22Rv1 (cell line): ENCODE data around the gene CRB3.

Source experiments
- H3K27ac ChIP-seq: fragments of 450-650 bp; 2 replicates; pipeline ENCODE4 v1.5.1; 2017
- CTCF ChIP-seq: fragments of 450-650 bp; IDR thresholded peaks from 2 replicates; pipeline ENCODE4 v1.5.1; 2017; ENCODE audit warnings: mild to moderate bottlenecking
- ZFX ChIP-seq: fragments of 450-650 bp; IDR thresholded peaks from 2 replicates; pipeline ENCODE4 v1.6.1; 2017; ENCODE audit warnings: antibody characterized with exemption, borderline replicate concordance

CRB3 gene

GRCh38 chr19:6429419-6430221, 34.5 kb upstream of the CRB3 start:
- TF ChIP-seq ZFX = no peak
- TF ChIP-seq CTCF = no peak

DNA sequence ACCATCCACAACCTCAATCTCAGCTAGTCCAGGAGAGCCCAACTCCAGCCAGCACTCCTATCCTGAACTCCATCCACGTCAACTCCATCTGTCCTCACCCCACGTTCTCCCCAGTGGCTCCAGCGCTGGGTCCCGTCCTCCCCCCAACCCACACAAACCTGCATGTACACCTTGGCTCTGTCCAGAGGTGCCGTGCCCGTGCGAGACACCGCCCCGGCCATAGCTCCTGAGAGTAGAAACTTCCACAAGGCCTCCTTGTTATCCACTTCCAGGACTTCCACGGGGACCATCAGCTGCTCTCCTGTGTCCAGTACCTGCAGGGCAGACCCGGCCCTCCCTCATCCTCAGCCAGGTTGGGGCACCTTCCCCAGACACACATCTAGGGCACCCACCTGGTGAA, 32.2 kb upstream of the CRB3 start:
- TF ChIP-seq ZFX (no peak), CTCF (no peak)
- no peak overlapping the region for H3K27ac ChIP-seq

More at GRCh38 chr19:6429419-6430221, 34.5 kb upstream of the CRB3 start:
- H3K27ac ChIP-seq = no peak overlapping the region

GRCh38 chr19:6433165-6433564, 30.9 kb upstream of the CRB3 start:
- no peak for TF ChIP-seq ZFX
- no peak for TF ChIP-seq CTCF
- H3K27ac ChIP-seq = no peak overlapping the region

DNA sequence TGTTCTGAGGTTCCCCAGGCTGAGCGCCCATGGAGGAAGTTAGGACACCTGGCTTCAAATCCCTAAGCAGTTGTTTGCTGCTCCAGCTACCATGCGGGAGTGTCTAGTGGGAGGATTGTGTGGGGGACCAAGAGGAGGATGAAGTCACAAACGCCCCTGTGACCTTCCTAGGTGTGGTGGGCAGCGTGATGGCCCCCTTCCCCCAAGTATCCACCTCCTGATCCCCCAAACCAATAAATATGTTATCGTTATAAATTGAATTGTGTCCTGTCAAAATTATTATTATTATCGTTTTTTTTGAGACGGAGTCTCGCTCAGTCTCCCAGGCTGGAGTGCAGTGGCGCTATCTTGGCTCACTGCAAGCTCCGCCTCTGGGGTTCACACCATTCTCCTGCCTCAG, 30.4 kb upstream of the CRB3 start, which contains the start of gene SLC25A41:
TSS of gene SLC25A41 (minus strand) at position 101 of the 400 bp plus-strand sequence. CDS start at position 31, 70 bp downstream.
- no peak within 1 kb of the TSS for H3K27ac ChIP-seq
- no peak for TF ChIP-seq ZFX
- TF ChIP-seq CTCF = no peak

DNA sequence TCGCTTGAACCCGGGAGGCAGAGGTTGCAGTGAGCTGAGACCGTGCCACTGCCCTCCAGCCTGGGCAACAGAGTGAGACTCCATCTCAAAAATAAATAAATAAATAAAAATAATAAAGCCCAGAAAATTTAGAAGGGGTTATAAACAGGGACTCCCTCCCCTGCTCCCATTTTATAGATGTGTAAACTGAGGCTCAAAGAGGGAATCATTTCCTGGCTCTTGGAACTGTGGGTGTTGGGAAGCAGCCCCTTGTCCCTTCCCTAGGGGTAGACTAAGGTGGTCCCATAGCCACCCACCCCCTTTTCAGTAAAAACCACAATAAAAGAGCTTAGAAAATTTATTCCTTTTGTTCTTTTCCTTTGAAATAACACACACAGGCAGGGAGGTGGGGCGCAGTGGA, 24.3 kb upstream of the CRB3 start:
- TF ChIP-seq CTCF (no peak), ZFX (no peak)
- H3K27ac ChIP-seq = no peak overlapping the region

DNA sequence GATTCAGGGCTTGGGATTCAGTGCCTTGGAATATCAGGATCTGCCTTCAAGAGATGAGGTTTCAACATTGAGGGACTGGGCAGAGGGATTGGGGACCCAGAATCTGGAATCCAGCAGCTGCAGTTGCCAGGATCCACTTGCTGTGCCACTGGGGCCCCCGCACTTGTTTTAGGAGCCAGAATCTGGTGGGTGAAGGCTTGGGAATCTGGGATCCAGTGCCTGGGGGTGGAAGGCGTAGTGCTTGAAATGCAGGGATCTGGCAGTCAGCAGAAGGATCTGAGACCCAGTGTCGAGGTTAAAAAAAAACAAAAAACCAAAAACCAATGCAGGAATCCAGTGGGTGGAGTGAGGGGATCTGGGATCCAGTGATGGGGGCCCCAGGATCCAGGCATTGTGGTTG, 23.2 kb upstream of the CRB3 start:
- TF ChIP-seq ZFX (no peak), CTCF (no peak)
- no peak overlapping the region for H3K27ac ChIP-seq

GRCh38 chr19:6442087-6442688, 21.9 kb upstream of the CRB3 start:
- TF ChIP-seq CTCF (no peak), ZFX (no peak)
- H3K27ac ChIP-seq = no peak overlapping the region
